K562 (cell line): ENCODE data around the gene TMEM273. TPM values are rescaled to one million over a fixed set of nuclear protein-coding genes. Genes with fewer than 3 reads are reported as not detected.

ENCODE experiments used
- ARID2 ChIP-seq: fragments of 450-650 bp; IDR thresholded peaks from 2 replicates; pipeline ENCODE4 v1.6.1; 2017; ENCODE audit warnings: antibody characterized with exemption, mild to moderate bottlenecking
- CBX1 ChIP-seq: sonication (generic); IDR thresholded peaks from 2 replicates; pipeline ENCODE4 v1.6.1; 2016; ENCODE audit warnings: antibody characterized with exemption, low read depth, mild to moderate bottlenecking
- DMBX1 ChIP-seq: fragments of 250-450 bp; sonication (Bioruptor Pico); IDR thresholded peaks from 2 replicates; pipeline ENCODE4 v1.8.0; 2022; ENCODE audit warnings: inconsistent platforms, mild to moderate bottlenecking, moderate library complexity, borderline replicate concordance
- MED1 ChIP-seq: sonication (generic); formaldehyde crosslinking; IDR thresholded peaks from 2 replicates; pipeline ENCODE4 v1.8.1; 2023; ENCODE audit warnings: missing genetic modification reagents, borderline replicate concordance
- NFYB ChIP-seq: IDR thresholded peaks from 2 replicates; pipeline ENCODE4 v1.6.1; 2011; ENCODE audit warnings: mild to moderate bottlenecking, moderate library complexity; ENCODE audit not compliant: insufficient read length; ENCODE audit errors: extremely low read depth
- NUFIP1 ChIP-seq: fragments of 450-650 bp; IDR thresholded peaks from 2 replicates; pipeline ENCODE4 v1.6.1; 2018; ENCODE audit not compliant: partially characterized antibody
- PHTF2 ChIP-seq: fragments of 250-450 bp; sonication (Bioruptor Pico); IDR thresholded peaks from 2 replicates; pipeline ENCODE4 v1.5.0; 2021; ENCODE audit warnings: mild to moderate bottlenecking
- POLR2AphosphoS5 ChIP-seq: IDR thresholded peaks from 2 replicates; pipeline ENCODE4 v1.6.1; 2011; ENCODE audit warnings: mild to moderate bottlenecking, low read depth, low read length, moderate library complexity; ENCODE audit not compliant: control insufficient read depth, insufficient read depth
- POLR2B ChIP-seq: fragments of 450-650 bp; IDR thresholded peaks from 2 replicates; pipeline ENCODE4 v1.6.1; 2018; ENCODE audit warnings: low read depth; ENCODE audit not compliant: partially characterized antibody
- RFX1 ChIP-seq: fragments of 450-650 bp; IDR thresholded peaks from 2 replicates; pipeline ENCODE4 v1.6.1; 2016; ENCODE audit warnings: mild to moderate bottlenecking, moderate library complexity
- SIN3A ChIP-seq, 2 experiments: fragments of 150-350 bp in 1 of 2; IDR thresholded peaks; 2 replicates each; pipeline ENCODE4 v1.6.1; 2011 to 2016; ENCODE audit warnings: borderline replicate concordance in 2 of 2, low read depth in 2 of 2, low read length in 2 of 2, mild to moderate bottlenecking in 2 of 2, moderate library complexity in 2 of 2; ENCODE audit not compliant: control insufficient read depth in 1 of 2
- SOX6 ChIP-seq: fragments of 450-650 bp; IDR thresholded peaks from 2 replicates; pipeline ENCODE4 v1.6.1; 2014; ENCODE audit warnings: mild to moderate bottlenecking
- THRAP3 ChIP-seq: fragments of 450-650 bp; IDR thresholded peaks from 2 replicates; pipeline ENCODE4 v1.6.1; 2016; ENCODE audit warnings: mild to moderate bottlenecking, inconsistent platforms, borderline replicate concordance
- XRCC4 ChIP-seq: IDR thresholded peaks from one replicate; pipeline ENCODE4 v1.6.1; 2011; ENCODE audit not compliant: insufficient read depth, insufficient read length; ENCODE audit errors: extremely low read depth
- ZFP30 ChIP-seq: fragments of 250-450 bp; sonication (Bioruptor Pico); IDR thresholded peaks from 2 replicates; pipeline ENCODE4 v1.8.0; 2022; ENCODE audit warnings: moderate library complexity, mild to moderate bottlenecking, inconsistent platforms, borderline replicate concordance
- ZFPM2 ChIP-seq: fragments of 250-450 bp; sonication (Bioruptor Pico); IDR thresholded peaks from 2 replicates; pipeline ENCODE4 v1.5.1; 2022; ENCODE audit warnings: mild to moderate bottlenecking
- ZNF445 ChIP-seq: fragments of 250-450 bp; sonication (Bioruptor Pico); IDR thresholded peaks from 2 replicates; pipeline ENCODE4 v1.4.0; 2020; ENCODE audit warnings: low read depth, mild to moderate bottlenecking, moderate library complexity
- polyA plus RNA-seq, 8 experiments: library from polyadenylated mRNA; depleted of rRNA in 4 of 8; stranded (reverse) in 5 of 8; unstranded in 3 of 8; fragments of >200 nt; fragmentation: Nextera tagmentation in 2 of 8; fragmentation: Illumina TruSeq in 1 of 8; extraction: Ambion mirVana in 2 of 8; extraction: Trizol in 1 of 8; gene quantifications; 2 replicates each; pipeline versions ENCODE4 v1.2.1 to v1.2.3, GENCODE V29; 2011 to 2014; ENCODE audit warnings: inconsistent platforms in 1 of 8, missing spikeins in 1 of 8
- total RNA-seq, 7 experiments: library from RNA; depleted of rRNA in 6 of 7; stranded (reverse); fragments of >200 nt in 6 of 7; fragmentation: Illumina TruSeq in 2 of 7; extraction: Trizol in 2 of 7; gene quantifications; 2 replicates each; pipeline versions ENCODE4 v1.2.1 to v1.2.3, GENCODE V29; 2011 to 2021; ENCODE audit warnings: low replicate concordance in 1 of 7
- TF ChIP-seq, protein P1 (sequence below): fragments of 250-450 bp; sonication (Bioruptor Pico); IDR thresholded peaks from 2 replicates; pipeline ENCODE4 v1.8.0; 2021; ENCODE audit warnings: mild to moderate bottlenecking, moderate library complexity
- TF ChIP-seq, protein P2 (sequence below): fragments of 250-450 bp; sonication (Bioruptor Pico); IDR thresholded peaks from 2 replicates; pipeline ENCODE4 v1.8.0; 2021; ENCODE audit warnings: moderate library complexity, mild to moderate bottlenecking, inconsistent platforms
- TF ChIP-seq, protein P3 (sequence below): sonication (generic); formaldehyde crosslinking; IDR thresholded peaks from 2 replicates; pipeline ENCODE4 v1.8.0; 2022; ENCODE audit warnings: missing genetic modification reagents, mild to moderate bottlenecking, borderline replicate concordance
- TF ChIP-seq, protein P4 (sequence below): fragments of 450-650 bp; IDR thresholded peaks from 2 replicates; pipeline ENCODE4 v1.6.1; 2017; ENCODE audit warnings: antibody characterized with exemption, mild to moderate bottlenecking

Gene TMEM273
- total and polyA plus RNA-seq, 9 of the 15 experiments (the other 6 are each of a cell fraction or from before 2014, with no cell fraction given) = 39.2 to 131 (median 95.6) TPM

DNA sequence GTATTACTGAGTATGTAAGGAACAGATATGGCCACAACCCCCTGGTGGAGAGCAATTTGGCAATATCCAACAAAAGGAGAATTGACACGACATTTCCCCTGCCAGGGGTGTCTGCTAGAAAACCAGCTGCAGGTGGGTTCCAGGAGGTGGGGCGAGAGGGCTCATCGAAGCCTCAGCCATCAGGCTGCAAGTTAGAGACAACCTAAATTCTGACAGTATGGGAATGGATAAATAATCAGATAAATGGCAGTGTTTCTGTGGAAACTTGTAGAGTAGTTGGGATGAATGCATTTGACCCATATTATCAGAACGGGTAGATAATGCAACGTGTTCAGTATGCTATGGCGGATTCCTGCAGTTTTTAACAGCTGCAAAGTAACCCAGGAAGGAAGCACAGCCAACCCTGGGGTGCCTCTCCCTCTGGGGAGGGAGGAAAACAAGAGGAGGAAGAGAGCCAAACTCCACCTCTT is 3.5 kb downstream of the TMEM273 start (continued):
- TF ChIP-seq THRAP3 (no peak), RFX1 (no peak), ARID2 (no peak), ZFP30 (no peak), DMBX1 (CRISPR knock-in tag) (peak; percentile 70; the same call in 1 of the 2 replicates), XRCC4 (no peak), NFYB (no peak), ZFPM2 (0 out of 2 replicates have a peak, but pooled peaks have one; percentile 59), SIN3A (IDR thresholded peaks at IDR 0.05; ENCODE audit: borderline replicate concordance in 2 of 2, control insufficient read depth in 1 of 2, low read depth in 2 of 2, low read length in 2 of 2) (no peak), POLR2B (no peak), SOX6 (peak; percentile 4; the same call in 1 of the 2 replicates), POLR2AphosphoS5 (no peak), PHTF2 (CRISPR knock-in tag) (peak; percentile 49; the same call in 1 of the 2 replicates), CBX1 (no peak), NUFIP1 (peak; percentile 33), ZNF445 (CRISPR knock-in tag) (no peak), MED1 (CRISPR knock-in tag) (no peak)
- TF ChIP-seq, protein P1, sequence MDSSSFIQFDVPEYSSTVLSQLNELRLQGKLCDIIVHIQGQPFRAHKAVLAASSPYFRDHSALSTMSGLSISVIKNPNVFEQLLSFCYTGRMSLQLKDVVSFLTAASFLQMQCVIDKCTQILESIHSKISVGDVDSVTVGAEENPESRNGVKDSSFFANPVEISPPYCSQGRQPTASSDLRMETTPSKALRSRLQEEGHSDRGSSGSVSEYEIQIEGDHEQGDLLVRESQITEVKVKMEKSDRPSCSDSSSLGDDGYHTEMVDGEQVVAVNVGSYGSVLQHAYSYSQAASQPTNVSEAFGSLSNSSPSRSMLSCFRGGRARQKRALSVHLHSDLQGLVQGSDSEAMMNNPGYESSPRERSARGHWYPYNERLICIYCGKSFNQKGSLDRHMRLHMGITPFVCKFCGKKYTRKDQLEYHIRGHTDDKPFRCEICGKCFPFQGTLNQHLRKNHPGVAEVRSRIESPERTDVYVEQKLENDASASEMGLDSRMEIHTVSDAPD (CRISPR knock-in tag) = no peak
- TF ChIP-seq, protein P2, sequence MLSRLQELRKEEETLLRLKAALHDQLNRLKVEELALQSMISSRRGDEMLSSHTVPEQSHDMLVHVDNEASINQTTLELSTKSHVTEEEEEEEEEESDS (CRISPR knock-in tag) = no peak
- TF ChIP-seq, protein P3, sequence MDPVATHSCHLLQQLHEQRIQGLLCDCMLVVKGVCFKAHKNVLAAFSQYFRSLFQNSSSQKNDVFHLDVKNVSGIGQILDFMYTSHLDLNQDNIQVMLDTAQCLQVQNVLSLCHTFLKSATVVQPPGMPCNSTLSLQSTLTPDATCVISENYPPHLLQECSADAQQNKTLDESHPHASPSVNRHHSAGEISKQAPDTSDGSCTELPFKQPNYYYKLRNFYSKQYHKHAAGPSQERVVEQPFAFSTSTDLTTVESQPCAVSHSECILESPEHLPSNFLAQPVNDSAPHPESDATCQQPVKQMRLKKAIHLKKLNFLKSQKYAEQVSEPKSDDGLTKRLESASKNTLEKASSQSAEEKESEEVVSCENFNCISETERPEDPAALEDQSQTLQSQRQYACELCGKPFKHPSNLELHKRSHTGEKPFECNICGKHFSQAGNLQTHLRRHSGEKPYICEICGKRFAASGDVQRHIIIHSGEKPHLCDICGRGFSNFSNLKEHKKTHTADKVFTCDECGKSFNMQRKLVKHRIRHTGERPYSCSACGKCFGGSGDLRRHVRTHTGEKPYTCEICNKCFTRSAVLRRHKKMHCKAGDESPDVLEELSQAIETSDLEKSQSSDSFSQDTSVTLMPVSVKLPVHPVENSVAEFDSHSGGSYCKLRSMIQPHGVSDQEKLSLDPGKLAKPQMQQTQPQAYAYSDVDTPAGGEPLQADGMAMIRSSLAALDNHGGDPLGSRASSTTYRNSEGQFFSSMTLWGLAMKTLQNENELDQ = no peak
- TF ChIP-seq, protein P4, sequence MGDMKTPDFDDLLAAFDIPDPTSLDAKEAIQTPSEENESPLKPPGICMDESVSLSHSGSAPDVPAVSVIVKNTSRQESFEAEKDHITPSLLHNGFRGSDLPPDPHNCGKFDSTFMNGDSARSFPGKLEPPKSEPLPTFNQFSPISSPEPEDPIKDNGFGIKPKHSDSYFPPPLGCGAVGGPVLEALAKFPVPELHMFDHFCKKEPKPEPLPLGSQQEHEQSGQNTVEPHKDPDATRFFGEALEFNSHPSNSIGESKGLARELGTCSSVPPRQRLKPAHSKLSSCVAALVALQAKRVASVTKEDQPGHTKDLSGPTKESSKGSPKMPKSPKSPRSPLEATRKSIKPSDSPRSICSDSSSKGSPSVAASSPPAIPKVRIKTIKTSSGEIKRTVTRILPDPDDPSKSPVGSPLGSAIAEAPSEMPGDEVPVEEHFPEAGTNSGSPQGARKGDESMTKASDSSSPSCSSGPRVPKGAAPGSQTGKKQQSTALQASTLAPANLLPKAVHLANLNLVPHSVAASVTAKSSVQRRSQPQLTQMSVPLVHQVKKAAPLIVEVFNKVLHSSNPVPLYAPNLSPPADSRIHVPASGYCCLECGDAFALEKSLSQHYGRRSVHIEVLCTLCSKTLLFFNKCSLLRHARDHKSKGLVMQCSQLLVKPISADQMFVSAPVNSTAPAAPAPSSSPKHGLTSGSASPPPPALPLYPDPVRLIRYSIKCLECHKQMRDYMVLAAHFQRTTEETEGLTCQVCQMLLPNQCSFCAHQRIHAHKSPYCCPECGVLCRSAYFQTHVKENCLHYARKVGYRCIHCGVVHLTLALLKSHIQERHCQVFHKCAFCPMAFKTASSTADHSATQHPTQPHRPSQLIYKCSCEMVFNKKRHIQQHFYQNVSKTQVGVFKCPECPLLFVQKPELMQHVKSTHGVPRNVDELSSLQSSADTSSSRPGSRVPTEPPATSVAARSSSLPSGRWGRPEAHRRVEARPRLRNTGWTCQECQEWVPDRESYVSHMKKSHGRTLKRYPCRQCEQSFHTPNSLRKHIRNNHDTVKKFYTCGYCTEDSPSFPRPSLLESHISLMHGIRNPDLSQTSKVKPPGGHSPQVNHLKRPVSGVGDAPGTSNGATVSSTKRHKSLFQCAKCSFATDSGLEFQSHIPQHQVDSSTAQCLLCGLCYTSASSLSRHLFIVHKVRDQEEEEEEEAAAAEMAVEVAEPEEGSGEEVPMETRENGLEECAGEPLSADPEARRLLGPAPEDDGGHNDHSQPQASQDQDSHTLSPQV = peak; percentile 85; the same call in 1 of the 2 replicates
